WTC11 (cell line): ENCODE results near the gene IL1RAPL2. TPM values are rescaled to one million over a fixed set of nuclear protein-coding genes. Genes with fewer than 3 reads are reported as not detected.

ENCODE experiments used
- ATAC-seq: fragments of 200-7000 bp; cut with Tn5 transposase; 2 replicates; pipeline ENCODE4 v1.10.0; 2021; ENCODE audit warnings: mild to moderate bottlenecking, moderate library complexity
- CTCF ChIA-PET: fragments of 300-600 bp; sonication (Branson Sonifier 250); formaldehyde crosslinking; loops from one replicate; lab custom pipeline; 2021; ENCODE audit warnings: antibody characterized with exemption; lab: Charles Lee
- POLR2A ChIA-PET: fragments of 350-600 bp; sonication (Branson Sonifier 250); formaldehyde crosslinking; loops from one replicate; lab custom pipeline; 2021; ENCODE audit warnings: antibody characterized with exemption; lab: Charles Lee
- DNase-seq: peaks from one replicate; pipeline ENCODE4 v3.0.0; 2021; ENCODE audit warnings: low spot score
- H3K27ac Mint-ChIP-seq: 2 replicates; pipeline ENCODE4 v1.8.0; 2021; ENCODE audit warnings: mixed read lengths
- H3K27me3 Mint-ChIP-seq: 2 replicates; pipeline ENCODE4 v1.8.0; 2021; ENCODE audit warnings: low read depth, mild to moderate bottlenecking, moderate library complexity, mixed read lengths
- H3K36me3 Mint-ChIP-seq: 2 replicates; pipeline ENCODE4 v1.8.0; 2021; ENCODE audit warnings: mixed read lengths
- H3K4me1 Mint-ChIP-seq: 2 replicates; pipeline ENCODE4 v1.8.0; 2022; ENCODE audit warnings: mixed read lengths
- H3K4me3 Mint-ChIP-seq: 2 replicates; pipeline ENCODE4 v1.8.0; 2021; ENCODE audit warnings: mild to moderate bottlenecking, moderate library complexity, mixed read lengths
- H3K9me3 Mint-ChIP-seq: 2 replicates; pipeline ENCODE4 v1.8.0; 2021; ENCODE audit warnings: mixed read lengths
- CBFB ChIP-seq: sonication (generic); formaldehyde crosslinking; IDR thresholded peaks from 2 replicates; pipeline ENCODE4 v1.8.1; 2022; ENCODE audit warnings: mild to moderate bottlenecking, low read depth, missing genetic modification reagents
- ETV6 ChIP-seq: sonication (generic); formaldehyde crosslinking; IDR thresholded peaks from 2 replicates; pipeline ENCODE4 v1.8.1; 2022; ENCODE audit warnings: mild to moderate bottlenecking, missing genetic modification reagents
- HMGA2 ChIP-seq: fragments of 250-450 bp; sonication (Bioruptor Pico); IDR thresholded peaks from 2 replicates; pipeline ENCODE4 v1.4.0; 2021; ENCODE audit warnings: mild to moderate bottlenecking, moderate library complexity
- IRF2 ChIP-seq: sonication (generic); formaldehyde crosslinking; IDR thresholded peaks from 2 replicates; pipeline ENCODE4 v1.8.0; 2022; ENCODE audit warnings: low read depth, missing genetic modification reagents, borderline replicate concordance
- KAT7 ChIP-seq: sonication (generic); formaldehyde crosslinking; IDR thresholded peaks from 2 replicates; pipeline ENCODE4 v1.8.1; 2023; ENCODE audit warnings: missing genetic modification reagents, mild to moderate bottlenecking, borderline replicate concordance
- RELA ChIP-seq: sonication (generic); formaldehyde crosslinking; IDR thresholded peaks from 2 replicates; pipeline ENCODE4 v1.8.1; 2022; ENCODE audit warnings: missing genetic modification reagents, mild to moderate bottlenecking, borderline replicate concordance
- SOX15 ChIP-seq: fragments of 250-450 bp; sonication (Bioruptor Pico); IDR thresholded peaks from 2 replicates; pipeline ENCODE4 v1.9.0; 2021; ENCODE audit warnings: mild to moderate bottlenecking
- ZNF138 ChIP-seq: sonication (generic); formaldehyde crosslinking; conservative IDR thresholded peaks from 2 replicates; pipeline ENCODE4 v1.8.1; 2022; ENCODE audit warnings: mild to moderate bottlenecking, moderate library complexity, missing genetic modification reagents
- total RNA-seq: library from RNA; stranded (reverse); gene quantifications from 3 replicates; pipeline ENCODE4 v1.2.3, GENCODE V29; 2021
- TF ChIP-seq, protein P1 (sequence below): sonication (generic); formaldehyde crosslinking; IDR thresholded peaks from 2 replicates; pipeline ENCODE4 v1.8.0; 2023; ENCODE audit warnings: missing genetic modification reagents
- TF ChIP-seq, protein P2 (sequence below): sonication (generic); formaldehyde crosslinking; IDR thresholded peaks from 2 replicates; pipeline ENCODE4 v1.8.0; 2023; ENCODE audit warnings: missing genetic modification reagents, mild to moderate bottlenecking, borderline replicate concordance
- TF ChIP-seq, protein P3 (sequence below): sonication (generic); formaldehyde crosslinking; IDR thresholded peaks from 2 replicates; pipeline ENCODE4 v1.8.0; 2022; ENCODE audit warnings: mild to moderate bottlenecking, missing genetic modification reagents
- TF ChIP-seq, protein P4 (sequence below): sonication (generic); formaldehyde crosslinking; IDR thresholded peaks from 2 replicates; pipeline ENCODE4 v1.8.1; 2022; ENCODE audit warnings: missing genetic modification reagents, borderline replicate concordance
- TF ChIP-seq, protein P5 (sequence below): fragments of 250-450 bp; sonication (Bioruptor Pico); IDR thresholded peaks from 2 replicates; pipeline ENCODE4 v1.9.0; 2021; ENCODE audit warnings: mild to moderate bottlenecking
- TF ChIP-seq, protein P6 (sequence below): fragments of 250-450 bp; sonication (Bioruptor Pico); IDR thresholded peaks from 2 replicates; pipeline ENCODE4 v1.8.0; 2021; ENCODE audit warnings: mild to moderate bottlenecking
- TF ChIP-seq, protein P7 (sequence below): sonication (generic); formaldehyde crosslinking; IDR thresholded peaks from 2 replicates; pipeline ENCODE4 v1.8.0; 2022; ENCODE audit warnings: mild to moderate bottlenecking, missing genetic modification reagents

The IL1RAPL2 gene
- total RNA-seq, 1 experiment from 2014 or later = 0.09 TPM

DNA sequence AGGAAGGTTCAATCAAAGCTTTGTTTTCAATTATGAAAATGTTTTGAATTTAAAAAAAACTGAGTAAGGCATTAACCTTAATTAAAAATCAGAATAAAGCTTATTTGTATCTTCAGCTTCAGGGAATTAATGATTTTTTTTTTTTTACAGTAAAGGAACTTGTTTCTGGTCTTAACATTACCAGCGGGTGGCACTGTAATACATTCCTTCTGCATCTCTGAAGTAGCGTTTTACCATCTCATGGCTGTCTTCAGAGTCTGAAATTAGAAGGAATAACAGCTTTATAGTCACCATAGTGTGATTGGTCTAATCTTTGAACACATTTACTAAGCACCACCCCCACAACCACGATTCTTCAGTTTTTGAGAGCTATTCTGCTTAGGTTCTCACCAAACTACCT is 102.6 kb downstream of the IL1RAPL2 start:
- ChIA-PET POLR2A (no interaction called here), CTCF (interaction anchor here (1.0 to 2.3 kb wide), 6 partner anchors 11 to 522 kb away, joined by 3 to 16 read pairs (median 4); partner anchors contain the start of gene IL1RAPL2)
- no peaks in the 10 kb centered on the region for H3K9me3 Mint-ChIP-seq
- H3K4me3 Mint-ChIP-seq = no peak overlapping the region
- H3K4me1 Mint-ChIP-seq = no peaks in the 10 kb centered on the region
- H3K27ac Mint-ChIP-seq = no peak overlapping the region
- DNase-seq = no peak
- TF ChIP-seq IRF2 (CRISPR knock-in tag) (no peak), SOX15 (CRISPR knock-in tag) (no peak), ETV6 (CRISPR knock-in tag) (no peak), CBFB (CRISPR knock-in tag) (no peak), HMGA2 (CRISPR knock-in tag) (no peak), KAT7 (no peak), RELA (CRISPR knock-in tag) (no peak), ZNF138 (CRISPR knock-in tag) (no peak)
- TF ChIP-seq, protein P1, sequence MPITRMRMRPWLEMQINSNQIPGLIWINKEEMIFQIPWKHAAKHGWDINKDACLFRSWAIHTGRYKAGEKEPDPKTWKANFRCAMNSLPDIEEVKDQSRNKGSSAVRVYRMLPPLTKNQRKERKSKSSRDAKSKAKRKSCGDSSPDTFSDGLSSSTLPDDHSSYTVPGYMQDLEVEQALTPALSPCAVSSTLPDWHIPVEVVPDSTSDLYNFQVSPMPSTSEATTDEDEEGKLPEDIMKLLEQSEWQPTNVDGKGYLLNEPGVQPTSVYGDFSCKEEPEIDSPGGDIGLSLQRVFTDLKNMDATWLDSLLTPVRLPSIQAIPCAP (CRISPR knock-in tag) = no peak
- TF ChIP-seq, protein P2, sequence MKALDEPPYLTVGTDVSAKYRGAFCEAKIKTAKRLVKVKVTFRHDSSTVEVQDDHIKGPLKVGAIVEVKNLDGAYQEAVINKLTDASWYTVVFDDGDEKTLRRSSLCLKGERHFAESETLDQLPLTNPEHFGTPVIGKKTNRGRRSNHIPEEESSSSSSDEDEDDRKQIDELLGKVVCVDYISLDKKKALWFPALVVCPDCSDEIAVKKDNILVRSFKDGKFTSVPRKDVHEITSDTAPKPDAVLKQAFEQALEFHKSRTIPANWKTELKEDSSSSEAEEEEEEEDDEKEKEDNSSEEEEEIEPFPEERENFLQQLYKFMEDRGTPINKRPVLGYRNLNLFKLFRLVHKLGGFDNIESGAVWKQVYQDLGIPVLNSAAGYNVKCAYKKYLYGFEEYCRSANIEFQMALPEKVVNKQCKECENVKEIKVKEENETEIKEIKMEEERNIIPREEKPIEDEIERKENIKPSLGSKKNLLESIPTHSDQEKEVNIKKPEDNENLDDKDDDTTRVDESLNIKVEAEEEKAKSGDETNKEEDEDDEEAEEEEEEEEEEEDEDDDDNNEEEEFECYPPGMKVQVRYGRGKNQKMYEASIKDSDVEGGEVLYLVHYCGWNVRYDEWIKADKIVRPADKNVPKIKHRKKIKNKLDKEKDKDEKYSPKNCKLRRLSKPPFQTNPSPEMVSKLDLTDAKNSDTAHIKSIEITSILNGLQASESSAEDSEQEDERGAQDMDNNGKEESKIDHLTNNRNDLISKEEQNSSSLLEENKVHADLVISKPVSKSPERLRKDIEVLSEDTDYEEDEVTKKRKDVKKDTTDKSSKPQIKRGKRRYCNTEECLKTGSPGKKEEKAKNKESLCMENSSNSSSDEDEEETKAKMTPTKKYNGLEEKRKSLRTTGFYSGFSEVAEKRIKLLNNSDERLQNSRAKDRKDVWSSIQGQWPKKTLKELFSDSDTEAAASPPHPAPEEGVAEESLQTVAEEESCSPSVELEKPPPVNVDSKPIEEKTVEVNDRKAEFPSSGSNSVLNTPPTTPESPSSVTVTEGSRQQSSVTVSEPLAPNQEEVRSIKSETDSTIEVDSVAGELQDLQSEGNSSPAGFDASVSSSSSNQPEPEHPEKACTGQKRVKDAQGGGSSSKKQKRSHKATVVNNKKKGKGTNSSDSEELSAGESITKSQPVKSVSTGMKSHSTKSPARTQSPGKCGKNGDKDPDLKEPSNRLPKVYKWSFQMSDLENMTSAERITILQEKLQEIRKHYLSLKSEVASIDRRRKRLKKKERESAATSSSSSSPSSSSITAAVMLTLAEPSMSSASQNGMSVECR = no peak
- TF ChIP-seq, protein P3, sequence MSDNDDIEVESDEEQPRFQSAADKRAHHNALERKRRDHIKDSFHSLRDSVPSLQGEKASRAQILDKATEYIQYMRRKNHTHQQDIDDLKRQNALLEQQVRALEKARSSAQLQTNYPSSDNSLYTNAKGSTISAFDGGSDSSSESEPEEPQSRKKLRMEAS (CRISPR knock-in tag) = no peak
- TF ChIP-seq, protein P4, sequence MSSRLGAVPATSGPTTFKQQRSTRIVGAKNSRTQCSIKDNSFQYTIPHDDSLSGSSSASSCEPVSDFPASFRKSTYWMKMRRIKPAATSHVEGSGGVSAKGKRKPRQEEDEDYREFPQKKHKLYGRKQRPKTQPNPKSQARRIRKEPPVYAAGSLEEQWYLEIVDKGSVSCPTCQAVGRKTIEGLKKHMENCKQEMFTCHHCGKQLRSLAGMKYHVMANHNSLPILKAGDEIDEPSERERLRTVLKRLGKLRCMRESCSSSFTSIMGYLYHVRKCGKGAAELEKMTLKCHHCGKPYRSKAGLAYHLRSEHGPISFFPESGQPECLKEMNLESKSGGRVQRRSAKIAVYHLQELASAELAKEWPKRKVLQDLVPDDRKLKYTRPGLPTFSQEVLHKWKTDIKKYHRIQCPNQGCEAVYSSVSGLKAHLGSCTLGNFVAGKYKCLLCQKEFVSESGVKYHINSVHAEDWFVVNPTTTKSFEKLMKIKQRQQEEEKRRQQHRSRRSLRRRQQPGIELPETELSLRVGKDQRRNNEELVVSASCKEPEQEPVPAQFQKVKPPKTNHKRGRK = no peak
- TF ChIP-seq, protein P5, sequence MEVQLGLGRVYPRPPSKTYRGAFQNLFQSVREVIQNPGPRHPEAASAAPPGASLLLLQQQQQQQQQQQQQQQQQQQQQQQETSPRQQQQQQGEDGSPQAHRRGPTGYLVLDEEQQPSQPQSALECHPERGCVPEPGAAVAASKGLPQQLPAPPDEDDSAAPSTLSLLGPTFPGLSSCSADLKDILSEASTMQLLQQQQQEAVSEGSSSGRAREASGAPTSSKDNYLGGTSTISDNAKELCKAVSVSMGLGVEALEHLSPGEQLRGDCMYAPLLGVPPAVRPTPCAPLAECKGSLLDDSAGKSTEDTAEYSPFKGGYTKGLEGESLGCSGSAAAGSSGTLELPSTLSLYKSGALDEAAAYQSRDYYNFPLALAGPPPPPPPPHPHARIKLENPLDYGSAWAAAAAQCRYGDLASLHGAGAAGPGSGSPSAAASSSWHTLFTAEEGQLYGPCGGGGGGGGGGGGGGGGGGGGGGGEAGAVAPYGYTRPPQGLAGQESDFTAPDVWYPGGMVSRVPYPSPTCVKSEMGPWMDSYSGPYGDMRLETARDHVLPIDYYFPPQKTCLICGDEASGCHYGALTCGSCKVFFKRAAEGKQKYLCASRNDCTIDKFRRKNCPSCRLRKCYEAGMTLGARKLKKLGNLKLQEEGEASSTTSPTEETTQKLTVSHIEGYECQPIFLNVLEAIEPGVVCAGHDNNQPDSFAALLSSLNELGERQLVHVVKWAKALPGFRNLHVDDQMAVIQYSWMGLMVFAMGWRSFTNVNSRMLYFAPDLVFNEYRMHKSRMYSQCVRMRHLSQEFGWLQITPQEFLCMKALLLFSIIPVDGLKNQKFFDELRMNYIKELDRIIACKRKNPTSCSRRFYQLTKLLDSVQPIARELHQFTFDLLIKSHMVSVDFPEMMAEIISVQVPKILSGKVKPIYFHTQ = no peak
- TF ChIP-seq, protein P6, sequence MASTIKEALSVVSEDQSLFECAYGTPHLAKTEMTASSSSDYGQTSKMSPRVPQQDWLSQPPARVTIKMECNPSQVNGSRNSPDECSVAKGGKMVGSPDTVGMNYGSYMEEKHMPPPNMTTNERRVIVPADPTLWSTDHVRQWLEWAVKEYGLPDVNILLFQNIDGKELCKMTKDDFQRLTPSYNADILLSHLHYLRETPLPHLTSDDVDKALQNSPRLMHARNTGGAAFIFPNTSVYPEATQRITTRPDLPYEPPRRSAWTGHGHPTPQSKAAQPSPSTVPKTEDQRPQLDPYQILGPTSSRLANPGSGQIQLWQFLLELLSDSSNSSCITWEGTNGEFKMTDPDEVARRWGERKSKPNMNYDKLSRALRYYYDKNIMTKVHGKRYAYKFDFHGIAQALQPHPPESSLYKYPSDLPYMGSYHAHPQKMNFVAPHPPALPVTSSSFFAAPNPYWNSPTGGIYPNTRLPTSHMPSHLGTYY = no peak
- TF ChIP-seq, protein P7, sequence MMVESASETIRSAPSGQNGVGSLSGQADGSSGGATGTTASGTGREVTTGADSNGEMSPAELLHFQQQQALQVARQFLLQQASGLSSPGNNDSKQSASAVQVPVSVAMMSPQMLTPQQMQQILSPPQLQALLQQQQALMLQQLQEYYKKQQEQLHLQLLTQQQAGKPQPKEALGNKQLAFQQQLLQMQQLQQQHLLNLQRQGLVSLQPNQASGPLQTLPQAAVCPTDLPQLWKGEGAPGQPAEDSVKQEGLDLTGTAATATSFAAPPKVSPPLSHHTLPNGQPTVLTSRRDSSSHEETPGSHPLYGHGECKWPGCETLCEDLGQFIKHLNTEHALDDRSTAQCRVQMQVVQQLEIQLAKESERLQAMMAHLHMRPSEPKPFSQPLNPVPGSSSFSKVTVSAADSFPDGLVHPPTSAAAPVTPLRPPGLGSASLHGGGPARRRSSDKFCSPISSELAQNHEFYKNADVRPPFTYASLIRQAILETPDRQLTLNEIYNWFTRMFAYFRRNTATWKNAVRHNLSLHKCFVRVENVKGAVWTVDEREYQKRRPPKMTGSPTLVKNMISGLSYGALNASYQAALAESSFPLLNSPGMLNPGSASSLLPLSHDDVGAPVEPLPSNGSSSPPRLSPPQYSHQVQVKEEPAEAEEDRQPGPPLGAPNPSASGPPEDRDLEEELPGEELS (CRISPR knock-in tag) = no peak
- no peaks in the 10 kb centered on the region for H3K36me3 Mint-ChIP-seq
- no peak for ATAC-seq
- no peaks in the 10 kb centered on the region for H3K27me3 Mint-ChIP-seq
